Measurements from ENCODE around the gene TMEM132D.

Gene TMEM132D

DNA sequence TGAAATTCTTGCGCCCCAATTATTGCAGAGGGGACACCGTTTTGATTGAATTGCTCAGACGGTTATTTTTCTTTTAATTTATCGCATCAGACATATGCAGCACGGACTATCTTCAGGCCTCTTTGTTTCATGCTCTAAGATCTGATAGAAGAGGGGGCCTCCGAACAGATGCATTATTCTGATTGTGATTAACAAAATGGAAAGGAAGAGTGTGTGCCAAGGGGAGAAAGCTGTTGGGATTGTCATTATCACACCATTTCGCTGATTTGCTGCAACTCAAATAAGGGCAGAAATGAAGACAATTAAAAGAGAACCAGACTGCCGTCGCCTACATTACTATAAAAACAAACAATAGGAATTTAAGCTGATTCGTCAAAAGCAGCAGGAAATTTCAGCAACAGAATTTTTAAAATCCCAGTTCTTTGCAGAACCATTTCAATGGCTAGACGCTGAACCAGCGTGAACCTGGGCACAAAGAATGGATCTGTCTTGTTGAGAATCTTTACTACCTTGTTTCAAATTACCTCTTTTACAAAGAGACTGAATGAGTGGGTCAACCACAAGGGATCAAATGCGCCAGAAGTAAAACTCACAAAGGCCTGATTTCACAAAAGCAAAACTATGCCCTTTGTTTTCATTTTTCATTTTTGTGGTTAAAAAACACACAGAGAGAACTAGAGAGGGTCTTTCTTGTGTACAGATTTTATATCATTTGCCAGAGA is 30.6 kb downstream of the TMEM132D start:
- DNase-seq, result no peak

DNA sequence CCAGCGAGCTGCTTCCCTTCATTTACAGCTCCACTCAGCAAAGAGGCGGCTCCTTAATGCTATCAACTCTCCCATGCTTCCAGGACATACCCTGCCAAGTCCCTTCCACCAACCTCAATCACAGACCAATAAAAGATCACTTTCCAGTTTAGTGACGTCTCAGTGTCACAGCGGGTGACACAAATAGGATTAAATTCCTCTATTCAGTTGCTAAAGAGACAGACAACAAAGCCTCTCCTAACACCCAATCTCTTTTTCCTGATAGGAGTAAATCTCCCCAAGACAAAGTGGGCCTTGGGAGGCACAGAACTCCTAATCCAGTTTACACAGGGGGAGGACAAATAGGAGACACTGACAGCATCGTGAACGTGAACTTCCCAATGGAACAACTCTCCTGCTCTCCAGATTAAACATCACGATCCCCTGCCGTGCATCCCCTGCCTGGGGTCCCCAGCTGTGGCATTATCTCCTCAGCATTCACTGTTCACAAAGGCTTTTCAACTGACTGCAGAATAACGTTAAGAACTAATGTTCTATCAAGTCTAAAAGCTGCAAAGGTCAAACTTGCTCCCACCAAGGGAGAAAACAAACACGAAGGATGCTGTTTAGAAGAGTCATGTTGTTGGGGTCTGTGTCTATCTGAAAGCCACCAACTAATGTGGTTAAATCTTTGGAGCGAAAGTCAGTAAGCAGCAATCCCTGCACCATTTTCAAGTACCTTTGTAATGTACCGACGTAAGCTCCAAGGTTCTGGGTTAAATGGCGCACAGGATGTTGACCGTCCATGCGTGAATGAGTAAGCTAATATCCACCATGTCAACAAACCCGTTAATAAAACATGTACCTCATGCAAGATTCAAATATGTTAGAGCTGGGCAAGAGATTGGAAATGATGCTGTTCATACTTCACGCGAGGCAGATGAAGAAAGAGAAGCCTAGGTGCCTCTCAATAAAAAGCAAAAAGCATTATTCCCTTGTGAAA is 31.5 kb downstream of the TMEM132D start:
- DNase-seq, result no peak

DNA sequence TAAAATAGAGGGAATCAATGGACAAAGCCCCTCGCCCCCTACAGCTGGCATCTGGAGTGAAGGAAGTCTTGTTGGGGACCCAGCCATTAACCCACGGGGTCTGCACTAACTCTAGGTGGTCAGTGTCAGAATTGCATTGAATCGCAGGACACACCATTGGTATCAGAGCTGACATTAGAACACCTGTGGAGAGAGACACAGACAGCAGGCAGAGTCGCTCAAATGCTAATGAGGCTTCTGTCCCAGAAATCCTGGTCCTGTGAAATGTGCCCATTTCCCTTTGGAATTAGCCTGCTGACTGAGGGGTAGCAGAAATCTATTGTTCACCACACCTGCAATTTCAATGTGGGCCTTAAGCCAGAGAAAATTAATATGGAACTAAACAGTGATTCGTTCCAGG is 33.0 kb downstream of the TMEM132D start:
- DNase-seq, result no peak

DNA sequence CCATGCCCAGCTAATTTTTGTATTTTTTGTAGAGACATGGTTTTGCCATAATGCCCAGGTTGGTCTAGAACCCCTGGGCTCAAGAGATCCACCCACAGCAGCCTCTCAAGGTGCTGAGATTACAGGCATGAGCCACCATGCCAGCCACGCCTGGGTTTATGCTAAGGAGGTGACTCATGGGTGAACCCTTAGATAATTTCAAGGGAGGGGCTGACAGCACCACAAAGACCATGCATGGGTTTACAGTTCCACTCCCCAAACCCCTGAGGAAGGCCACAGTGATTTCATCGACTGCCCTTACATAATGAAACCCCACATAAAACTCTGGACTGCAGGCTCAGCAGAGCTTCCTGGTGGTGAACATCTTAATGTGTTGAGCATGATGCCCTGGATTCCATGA is 33.7 kb downstream of the TMEM132D start:
- DNase-seq, result no peak

DNA sequence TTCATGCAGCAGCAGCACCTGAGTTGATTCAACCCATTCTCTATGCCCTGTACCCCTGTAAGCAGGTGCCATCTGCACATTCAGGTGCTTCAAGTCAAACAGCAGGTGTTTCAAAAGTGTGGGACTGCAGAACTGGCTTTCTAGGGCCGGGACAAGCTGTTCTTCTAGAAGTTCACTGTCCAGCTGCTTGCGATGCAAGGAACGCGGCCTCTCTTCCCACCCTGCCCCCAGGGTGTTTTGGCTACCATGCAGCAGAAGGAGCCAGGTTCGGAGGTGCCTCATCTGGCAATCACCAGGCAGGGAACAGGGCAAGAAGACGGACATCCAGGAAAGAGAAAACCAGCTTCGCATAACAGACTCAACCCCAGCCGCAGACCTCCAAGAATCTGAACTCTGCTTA is 35.2 kb downstream of the TMEM132D start:
- DNase-seq, result no peak

DNA sequence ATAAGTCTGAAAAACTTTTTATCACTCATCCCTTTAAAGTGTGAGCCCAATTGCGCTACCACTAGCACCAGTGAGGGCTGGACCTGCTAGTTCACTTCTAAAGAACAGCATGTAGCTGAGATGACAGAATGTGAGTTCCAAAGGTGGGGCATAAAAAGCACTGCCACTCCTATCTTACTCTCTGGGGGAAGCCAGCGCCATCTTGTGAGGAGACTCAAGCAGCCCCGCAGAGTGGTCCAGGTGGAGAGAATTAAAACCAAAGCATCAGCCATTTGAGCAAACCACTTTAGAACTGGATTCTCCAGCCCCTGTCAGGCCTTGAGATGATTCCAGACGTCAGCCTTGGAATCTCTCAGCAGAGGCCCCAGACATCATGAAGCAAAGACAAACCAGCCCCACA is 39.9 kb downstream of the TMEM132D start:
- DNase-seq, result no peak

DNA sequence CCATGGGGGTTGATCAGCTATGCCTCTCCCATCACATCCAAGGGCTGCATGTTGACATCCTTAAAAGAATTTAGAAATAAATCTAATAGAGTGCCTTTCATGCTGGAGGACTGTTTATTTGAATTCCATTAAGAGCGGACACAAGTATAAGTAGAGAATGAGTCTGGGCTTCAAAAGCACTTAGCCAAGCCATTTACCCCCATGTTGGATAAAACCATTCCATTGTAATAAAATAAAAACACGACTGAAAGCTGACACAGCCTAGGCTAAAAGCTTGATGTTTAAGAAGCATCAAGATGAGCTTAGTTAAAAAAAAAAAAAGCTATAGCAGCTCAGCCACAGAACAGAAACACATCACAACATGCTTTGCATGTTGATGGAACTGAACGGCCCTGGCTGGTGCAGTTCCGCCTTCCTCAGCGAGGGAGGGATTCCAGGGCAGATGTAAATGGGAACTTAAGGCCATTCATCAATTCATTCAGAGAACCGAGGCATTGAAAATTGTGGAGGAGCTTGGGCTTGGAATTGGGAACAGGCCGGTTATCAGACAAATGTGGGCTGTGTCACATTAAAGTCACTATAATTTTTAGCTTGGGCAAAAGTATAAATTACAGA is 41.2 kb downstream of the TMEM132D start:
- DNase-seq, result no peak

DNA sequence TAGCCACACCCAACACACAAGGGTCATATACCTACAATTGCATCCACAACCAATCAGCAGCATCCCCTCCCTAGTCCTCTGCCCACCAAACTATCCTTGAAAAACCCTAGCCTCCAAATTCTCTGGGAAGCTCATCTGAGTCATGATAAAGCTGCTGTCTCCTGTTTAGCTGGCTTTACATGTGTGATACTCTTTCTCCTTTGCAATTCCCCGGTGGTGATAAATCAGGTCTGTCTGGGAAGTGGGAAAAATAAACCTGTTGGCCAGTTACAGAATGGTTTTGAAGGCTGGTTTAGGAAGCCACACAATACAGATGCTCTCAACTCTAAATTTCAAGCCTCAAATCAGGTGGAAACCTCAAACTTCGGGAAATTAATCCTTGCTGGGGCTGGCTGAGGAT is 41.9 kb downstream of the TMEM132D start:
- no peak for DNase-seq

DNA sequence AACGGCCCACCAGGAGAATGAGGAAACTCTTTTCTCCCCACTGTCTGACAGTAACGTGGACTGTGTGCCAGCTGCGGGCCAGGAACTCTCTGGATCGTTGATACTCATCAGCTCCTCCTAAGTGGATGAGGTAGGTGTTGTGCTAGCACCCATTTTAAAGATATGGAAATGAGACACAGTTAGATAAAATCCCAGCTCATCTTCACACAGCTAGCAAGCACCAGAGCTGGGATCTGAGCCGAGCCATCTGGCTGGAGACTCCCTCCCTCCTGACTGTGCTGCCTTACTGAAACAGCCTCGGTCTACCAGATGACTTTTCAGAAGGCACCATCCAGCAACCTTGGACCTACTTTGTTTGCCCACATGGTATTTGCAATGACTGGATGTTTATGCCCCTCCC is 49.2 kb downstream of the TMEM132D start:
- DNase-seq, result no peak

DNA sequence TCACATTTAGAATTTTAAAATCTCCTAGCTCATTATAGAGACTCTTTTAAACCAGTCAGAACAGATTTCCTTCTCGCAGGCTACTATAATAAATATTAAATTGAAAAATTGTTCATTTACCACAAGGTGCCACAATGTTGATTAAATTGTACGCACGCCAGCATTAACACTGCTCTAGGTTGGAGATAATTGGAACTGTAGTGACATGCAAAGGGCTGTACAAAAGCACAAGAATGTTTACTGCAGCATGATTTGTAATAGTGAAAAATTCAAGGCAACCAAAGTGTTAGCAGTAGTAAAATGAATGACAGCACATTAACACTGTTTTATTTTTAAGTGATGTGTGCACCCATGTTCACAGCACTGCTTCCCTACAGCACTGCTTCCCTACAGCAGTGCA is 52.5 kb downstream of the TMEM132D start:
- DNase-seq, result no peak

DNA sequence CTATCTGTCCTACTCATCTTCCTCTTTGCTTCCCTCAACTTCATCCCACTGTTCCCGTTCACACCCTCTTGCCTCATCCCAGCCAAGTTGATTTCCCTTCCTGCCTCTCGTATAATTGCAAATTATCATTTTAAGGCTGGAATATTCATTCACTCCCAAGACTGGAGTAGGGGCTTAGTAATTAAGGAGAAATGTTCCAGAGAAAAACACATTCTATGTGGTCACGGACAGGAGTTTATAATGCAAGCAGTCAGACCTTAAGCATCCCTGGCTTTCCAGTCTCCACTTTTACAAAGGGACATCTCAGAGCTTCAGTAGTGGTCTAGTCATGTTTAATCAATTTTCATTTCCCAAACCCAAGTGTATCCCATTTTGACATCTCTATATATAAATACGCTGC is 54.9 kb downstream of the TMEM132D start:
- no peak for DNase-seq

DNA sequence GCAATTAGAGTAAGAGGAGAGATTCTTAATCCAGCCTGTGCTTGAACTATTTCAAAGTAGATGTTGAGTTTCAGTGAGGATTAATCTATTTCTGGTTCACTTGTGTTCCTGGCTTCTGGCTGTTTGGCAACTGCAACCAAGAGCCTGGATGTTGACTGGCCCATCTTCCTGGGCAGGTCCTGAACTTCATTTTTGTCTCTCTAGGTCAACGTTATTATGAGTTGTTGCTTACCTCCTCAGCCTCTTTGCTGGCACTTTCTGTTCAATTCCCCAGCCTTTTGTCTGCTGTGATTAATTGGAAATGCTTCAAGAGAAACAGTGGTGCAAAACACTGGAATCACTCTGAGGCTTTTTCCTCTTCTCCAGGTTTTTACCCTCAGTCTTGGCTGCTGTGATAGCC is 56.8 kb downstream of the TMEM132D start:
- DNase-seq, result no peak

DNA sequence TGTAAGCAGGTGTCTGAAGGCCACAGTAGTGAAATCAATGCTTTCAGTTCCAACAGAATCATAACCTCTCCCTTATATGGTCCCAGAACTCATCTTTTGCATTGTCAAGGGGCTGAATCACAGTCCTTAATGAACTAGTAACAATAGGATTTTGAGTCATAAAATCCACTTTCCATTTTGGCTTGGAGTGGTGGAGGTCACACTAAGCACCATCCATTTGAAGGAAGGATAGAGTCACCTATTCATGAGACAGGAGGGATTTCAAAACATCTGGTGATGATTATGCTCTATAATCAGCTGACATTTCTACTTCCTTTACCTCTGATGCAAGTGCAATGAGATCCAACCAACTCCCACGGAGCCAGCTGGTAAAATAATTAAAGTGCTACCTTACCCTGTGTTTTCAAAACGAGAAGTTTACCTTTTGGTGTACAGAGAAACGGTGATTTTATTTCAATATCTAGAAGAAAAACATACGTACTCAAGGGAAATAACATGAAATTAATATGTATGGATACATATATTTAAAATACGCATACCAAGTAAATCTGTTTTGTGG is 59.1 kb downstream of the TMEM132D start:
- no peak for DNase-seq

DNA sequence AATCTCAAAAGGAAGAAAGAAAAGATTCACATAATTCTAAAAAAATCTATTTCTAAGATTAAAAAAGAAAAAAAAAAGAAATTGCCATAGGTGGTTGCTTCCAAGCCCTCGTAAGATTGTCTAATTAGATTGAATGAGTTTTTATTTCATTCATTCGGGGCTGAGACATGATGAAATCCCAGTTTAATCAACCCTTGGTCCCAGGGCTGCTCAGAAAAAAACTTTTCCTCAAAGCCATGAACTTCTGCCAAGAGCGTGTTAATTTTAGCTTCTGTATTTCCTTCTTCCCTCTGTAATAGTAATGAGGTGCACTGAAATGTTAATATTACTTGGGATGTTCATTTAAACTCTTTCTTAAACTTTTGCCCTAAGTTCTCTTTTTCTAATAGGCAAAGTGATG is 62.6 kb downstream of the TMEM132D start:
- DNase-seq, result no peak

DNA sequence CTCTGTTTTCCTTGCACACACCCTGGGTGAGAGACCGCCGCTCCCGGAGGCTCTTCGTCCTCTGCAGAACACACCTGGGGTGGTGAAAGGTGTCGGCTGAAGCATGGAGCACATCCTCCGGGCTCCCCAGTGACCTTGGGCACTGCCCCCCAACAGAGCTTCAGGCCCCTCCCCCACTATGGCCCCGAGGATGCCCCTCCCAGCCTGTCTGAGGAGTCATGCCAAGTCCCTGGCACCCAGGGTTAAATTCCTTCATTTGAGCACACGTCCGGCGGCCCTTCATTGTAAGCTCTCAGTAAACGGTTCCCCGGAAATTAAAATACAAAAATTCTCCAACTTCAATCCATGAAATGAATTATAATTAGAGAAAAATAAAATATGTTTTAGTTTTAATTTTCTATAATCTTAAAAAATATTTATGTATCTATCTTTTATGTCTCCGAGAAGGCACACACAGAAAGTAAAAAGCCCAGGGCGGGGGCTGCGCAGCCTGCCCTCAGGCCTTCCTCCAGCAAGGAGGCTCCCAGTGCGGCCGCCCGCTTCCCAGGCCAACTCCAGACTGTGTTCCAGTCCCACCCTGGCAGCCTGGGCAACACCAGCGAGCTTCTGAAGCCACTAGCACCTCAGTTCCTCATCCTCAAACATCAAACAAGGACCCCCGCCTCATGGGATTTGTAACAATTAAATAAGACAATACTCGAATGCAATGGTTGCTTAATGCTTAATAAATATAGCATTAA is 63.5 kb downstream of the TMEM132D start:
- no peak for DNase-seq

DNA sequence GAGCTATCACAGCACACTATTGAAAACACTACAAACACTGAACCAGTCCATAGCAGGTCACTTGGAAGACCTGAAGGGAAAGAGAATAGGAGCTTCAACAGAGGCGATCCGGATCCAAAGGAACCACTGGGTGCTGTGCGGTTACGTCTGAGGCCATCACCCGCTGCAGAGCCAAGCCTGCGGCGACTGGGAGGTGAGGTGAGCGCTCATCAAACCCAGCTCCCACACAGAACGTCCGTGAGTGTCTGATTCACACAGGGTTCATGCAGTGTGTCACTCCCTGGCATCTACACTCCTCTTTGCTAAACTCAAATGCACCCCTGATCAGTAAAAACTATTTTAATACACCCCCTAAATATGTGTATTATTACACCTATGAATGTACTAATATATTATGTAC is 64.1 kb downstream of the TMEM132D start:
- DNase-seq, result no peak

DNA sequence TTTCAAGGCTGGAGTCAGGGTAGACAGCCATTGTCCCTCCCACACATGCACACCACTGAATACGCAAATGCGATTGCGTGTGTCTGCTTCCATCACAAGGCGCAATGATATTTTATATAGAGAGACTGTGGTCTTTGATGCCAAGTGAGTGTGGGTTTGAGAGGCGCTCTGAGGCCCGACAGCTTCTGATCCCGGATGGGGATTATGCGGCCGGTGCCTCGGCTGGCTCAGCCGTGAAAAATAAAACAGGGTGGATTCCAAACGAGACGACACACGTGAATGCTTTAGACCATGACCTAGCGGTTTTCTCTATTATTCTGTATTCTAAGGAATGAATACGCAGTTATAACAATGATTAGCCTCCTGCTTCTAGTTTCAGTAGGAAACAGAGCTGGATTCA is 72.5 kb downstream of the TMEM132D start:
- no peak for DNase-seq

DNA sequence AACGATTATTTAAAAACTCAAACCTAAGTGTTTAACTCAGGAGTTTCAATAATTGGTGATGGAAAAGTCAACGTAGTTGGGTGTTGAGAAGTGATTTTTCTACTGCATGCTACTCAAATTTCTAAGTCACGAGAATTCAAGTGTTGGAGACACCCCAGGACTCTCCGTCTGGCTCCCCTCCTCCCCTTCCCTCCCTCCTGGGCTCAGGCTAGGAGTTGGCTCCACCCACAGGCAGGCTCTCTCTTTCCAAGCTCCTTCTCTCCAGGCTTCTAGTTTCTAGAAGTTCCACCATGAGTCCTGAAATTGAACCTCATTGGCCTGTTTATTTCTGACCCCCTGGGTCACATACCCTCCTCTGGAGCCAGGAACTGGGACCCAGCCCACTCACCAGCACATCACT is 73.0 kb downstream of the TMEM132D start:
- no peak for DNase-seq

DNA sequence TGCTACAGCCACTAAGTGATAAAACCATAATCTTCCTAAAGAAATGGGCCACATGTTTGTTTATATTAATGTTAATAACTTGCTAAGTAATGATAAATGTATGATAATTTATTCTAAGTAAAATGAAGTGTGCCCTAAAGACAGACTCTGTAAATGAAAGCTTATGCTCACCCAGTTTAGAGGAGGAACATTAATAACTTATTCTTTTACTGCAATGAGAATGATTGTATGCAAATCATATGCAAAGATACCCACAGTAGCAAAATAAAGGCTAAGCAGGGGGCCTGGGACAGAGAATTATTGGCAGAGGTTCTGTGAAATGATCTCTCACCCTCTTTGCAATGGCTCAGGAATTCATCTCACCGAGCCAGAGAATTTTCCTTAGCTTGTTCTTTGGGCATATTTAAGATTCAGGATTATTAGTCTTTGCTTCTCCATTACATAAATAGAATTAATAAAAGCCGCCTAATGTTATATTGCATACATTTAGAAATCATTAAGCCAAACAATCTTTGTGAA is 75.9 kb downstream of the TMEM132D start:
- no peak for DNase-seq

DNA sequence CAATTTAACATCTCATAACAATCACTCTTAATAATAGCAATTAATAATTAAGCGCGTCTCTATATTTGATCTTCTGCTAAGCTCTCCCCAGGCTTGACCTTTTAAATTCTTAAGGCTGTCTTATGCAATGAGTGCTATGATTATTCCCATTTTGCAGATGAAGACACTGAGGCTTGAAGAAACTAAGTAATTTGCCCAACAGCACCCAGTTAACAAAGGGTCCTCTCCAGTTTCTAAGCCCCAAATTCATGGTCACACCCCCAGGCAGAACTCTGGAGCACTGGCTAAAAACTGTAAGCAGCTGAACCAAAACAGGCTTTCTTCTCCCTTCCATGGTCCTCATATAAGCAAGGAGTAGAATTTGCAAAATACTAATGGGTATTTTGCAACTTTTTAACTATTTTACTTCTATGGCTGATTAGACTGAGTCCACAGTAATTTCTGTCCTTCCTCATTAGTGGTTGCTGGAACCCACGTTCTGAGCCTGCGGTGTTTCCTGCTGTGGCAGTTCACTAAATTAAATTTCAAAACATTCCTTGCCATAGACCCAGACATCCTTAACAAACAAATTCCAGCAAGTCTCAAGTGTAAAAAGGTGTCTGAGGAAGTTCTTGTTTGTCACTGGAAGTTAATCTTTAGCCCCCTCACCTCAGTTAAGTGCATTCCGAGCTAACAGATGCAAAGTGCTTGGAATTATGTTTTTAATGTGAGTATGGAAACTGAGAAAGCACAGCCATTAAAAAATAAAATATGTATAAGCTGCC is 76.5 kb downstream of the TMEM132D start:
- DNase-seq, result no peak

DNA sequence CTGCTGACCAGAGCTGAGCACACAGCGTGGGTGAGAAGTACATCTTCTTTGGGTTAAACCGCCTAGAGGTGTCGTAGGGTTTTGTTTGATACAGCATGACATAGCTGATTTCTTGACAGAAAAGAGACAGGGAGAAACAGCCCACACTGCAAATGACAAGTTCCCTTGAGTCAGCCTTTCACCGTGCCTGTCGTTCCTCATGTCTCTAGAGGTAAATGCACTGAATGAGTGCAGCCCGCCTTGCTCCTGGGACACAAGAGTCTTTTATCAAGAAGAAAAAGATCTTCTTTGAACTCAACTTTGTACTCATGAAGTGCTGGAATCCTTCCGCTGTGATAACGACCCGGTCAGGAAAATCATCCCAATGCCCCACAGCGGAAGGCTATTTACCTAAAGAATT is 77.6 kb downstream of the TMEM132D start:
- DNase-seq, result no peak

DNA sequence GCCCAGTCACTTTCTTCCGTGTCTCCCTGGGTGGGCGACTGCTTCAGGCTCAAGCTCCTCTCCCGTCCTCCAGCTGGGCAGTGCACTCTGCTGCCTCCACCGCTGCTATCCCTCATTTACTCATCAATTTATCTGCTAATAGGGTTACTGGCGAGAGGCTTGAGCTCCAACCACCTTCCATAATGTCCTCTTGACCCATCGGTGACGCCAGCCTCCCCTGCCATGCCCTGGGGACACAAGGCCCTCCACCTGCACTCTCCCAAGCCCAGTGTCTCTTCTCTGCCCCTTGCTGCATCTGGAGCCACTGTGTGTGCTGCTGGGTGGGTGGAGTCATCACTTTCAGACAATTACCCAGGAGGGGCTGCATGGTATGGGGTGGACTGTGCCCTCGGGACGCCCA is 78.5 kb downstream of the TMEM132D start:
- no peak for DNase-seq
